Calu3 (cell line): Measurements from ENCODE around the gene MICAL1. TPM values are rescaled to one million over a fixed set of nuclear protein-coding genes. Genes with fewer than 3 reads are reported as not detected.

Source experiments
- BruUV-seq: library from RNA; stranded (reverse); fragments of 400-500 nt; replicated peaks from 2 replicates; lab custom pipeline; 2021; lab: Mats Ljungman, UMichigan
- CTCF ChIA-PET: fragments of 300-600 bp; sonication (Branson Sonifier 250); formaldehyde crosslinking; loops from one replicate; lab custom pipeline; 2022; ENCODE audit warnings: antibody characterized with exemption; lab: Charles Lee
- DNase-seq: peaks from one replicate; pipeline ENCODE4 v3.0.0; 2022
- H3K27ac Mint-ChIP-seq: one replicate; pipeline ENCODE4 v1.8.0; 2022; ENCODE audit warnings: mixed read lengths; ENCODE audit not compliant: unreplicated experiment
- H3K27me3 Mint-ChIP-seq: one replicate; pipeline ENCODE4 v1.8.0; 2022; ENCODE audit warnings: mixed read lengths; ENCODE audit not compliant: unreplicated experiment
- H3K36me3 Mint-ChIP-seq: one replicate; pipeline ENCODE4 v1.8.0; 2022; ENCODE audit warnings: mild to moderate bottlenecking, moderate library complexity, mixed read lengths; ENCODE audit not compliant: insufficient read depth, unreplicated experiment
- H3K4me1 Mint-ChIP-seq: one replicate; pipeline ENCODE4 v1.8.0; 2022; ENCODE audit warnings: mild to moderate bottlenecking, low read depth, mixed read lengths; ENCODE audit not compliant: unreplicated experiment
- H3K4me3 Mint-ChIP-seq: one replicate; pipeline ENCODE4 v1.8.0; 2022; ENCODE audit warnings: mild to moderate bottlenecking, low read depth, moderate library complexity, mixed read lengths; ENCODE audit not compliant: unreplicated experiment
- H3K9me3 Mint-ChIP-seq: one replicate; pipeline ENCODE4 v1.8.0; 2022; ENCODE audit warnings: low read depth, mixed read lengths; ENCODE audit not compliant: unreplicated experiment
- intact Hi-C: fragments of 100-400 bp; cut with micrococcal nuclease; formaldehyde crosslinking; loops from one replicate; pipeline ENCODE4 v1.10.0; 2022; ENCODE audit not compliant: unreplicated experiment
- total RNA-seq: library from RNA; stranded (reverse); gene quantifications from 2 replicates; pipeline ENCODE4 v1.2.3, GENCODE V29; 2022
- TF ChIP-seq, protein P1 (sequence below): fragments of 200-600 bp; IDR thresholded peaks from one replicate; pipeline ENCODE4 v1.8.0; 2022; ENCODE audit warnings: antibody characterized with exemption; ENCODE audit not compliant: unreplicated experiment

MICAL1 gene
- total RNA-seq, 1 experiment from 2014 or later, result 22.5 TPM

- Mint-ChIP-seq H3K9me3 (no peaks in the 10 kb centered on the region), H3K27me3 (no peaks in the 10 kb centered on the region), H3K27ac (no peak overlapping the region), H3K4me3 (no peak overlapping the region), H3K36me3 (peaks cover 56% of the 10 kb centered on the region), H3K4me1 (peaks cover 8% of the 10 kb centered on the region)
- no TSS peak for BruUV-seq
- TF ChIP-seq, protein P1, sequence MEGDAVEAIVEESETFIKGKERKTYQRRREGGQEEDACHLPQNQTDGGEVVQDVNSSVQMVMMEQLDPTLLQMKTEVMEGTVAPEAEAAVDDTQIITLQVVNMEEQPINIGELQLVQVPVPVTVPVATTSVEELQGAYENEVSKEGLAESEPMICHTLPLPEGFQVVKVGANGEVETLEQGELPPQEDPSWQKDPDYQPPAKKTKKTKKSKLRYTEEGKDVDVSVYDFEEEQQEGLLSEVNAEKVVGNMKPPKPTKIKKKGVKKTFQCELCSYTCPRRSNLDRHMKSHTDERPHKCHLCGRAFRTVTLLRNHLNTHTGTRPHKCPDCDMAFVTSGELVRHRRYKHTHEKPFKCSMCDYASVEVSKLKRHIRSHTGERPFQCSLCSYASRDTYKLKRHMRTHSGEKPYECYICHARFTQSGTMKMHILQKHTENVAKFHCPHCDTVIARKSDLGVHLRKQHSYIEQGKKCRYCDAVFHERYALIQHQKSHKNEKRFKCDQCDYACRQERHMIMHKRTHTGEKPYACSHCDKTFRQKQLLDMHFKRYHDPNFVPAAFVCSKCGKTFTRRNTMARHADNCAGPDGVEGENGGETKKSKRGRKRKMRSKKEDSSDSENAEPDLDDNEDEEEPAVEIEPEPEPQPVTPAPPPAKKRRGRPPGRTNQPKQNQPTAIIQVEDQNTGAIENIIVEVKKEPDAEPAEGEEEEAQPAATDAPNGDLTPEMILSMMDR, result no peak
- intact Hi-C loops, result no loop called here
- no peak for DNase-seq
- CTCF ChIA-PET, result no interaction called here
Measured at GRCh38 chr6:109469591-109470189, 14.1 kb upstream of the MICAL1 start.

DNA sequence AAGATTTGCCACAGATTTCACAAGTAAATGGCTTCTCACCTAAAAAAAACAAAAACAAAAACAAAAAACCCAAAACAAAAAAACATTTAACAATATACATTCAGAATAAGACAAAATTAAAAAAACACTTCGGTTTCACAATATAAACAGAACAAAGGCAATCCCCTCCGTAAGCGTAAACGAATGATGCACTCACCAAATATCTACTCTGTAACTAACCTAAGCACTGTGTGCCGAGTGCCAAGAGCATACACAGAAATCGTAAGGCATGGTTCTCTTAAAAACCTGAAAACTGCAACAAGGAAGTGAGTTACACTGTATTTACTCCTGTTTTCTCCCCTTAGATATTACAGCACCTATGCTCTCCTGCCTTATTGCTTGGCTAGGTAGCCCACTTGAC is 12.1 kb upstream of the MICAL1 start:
- CTCF ChIA-PET, result no interaction called here
- no peaks in the 10 kb centered on the region for H3K27me3 Mint-ChIP-seq
- H3K4me1 Mint-ChIP-seq, result peaks cover 8% of the 10 kb centered on the region
- H3K27ac Mint-ChIP-seq, result no peak overlapping the region
- H3K36me3 Mint-ChIP-seq, result peaks cover 42% of the 10 kb centered on the region
- BruUV-seq, result no TSS peak
- TF ChIP-seq, protein P1, result no peak
- no peak overlapping the region for H3K4me3 Mint-ChIP-seq
- no peak for DNase-seq
- no peaks in the 10 kb centered on the region for H3K9me3 Mint-ChIP-seq
- intact Hi-C loops, result no loop called here

DNA sequence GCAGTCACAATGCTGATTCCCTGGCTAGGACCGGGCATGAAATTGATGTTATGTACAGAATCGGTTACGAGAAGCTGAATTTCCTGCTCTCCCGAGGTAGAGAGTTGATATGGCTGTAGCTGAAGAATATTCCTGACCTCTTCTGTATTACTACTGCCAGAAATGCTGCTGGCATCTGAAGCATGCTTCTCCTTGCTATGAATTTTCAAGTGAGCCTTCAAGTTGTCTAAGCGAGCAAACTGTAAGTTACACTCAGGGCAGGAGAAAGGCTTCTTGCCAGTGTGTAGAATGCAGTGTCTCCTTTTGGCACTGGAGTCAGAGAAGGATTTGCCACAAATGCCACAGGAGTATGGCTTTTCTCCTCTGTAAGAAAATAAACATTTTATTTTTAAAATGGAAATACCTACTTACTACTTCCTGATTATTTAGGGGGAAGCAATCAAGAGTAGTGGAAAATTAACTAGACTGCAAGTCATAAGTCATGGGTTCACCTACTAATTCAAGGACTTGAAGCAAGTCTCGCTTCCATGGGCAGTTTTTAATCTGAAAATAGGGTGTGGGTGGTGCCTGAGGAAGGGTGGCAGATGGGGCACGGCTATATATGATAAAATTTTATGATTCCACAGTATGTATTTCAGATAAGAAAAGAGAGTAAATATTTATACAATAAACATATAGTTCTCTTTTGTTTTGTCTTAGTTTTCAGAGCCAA is 10.8 kb upstream of the MICAL1 start:
- H3K27ac Mint-ChIP-seq, result no peak overlapping the region
- H3K27me3 Mint-ChIP-seq, result no peaks in the 10 kb centered on the region
- H3K36me3 Mint-ChIP-seq, result peaks cover 45% of the 10 kb centered on the region
- TF ChIP-seq, protein P1, result no peak
- H3K4me1 Mint-ChIP-seq, result peaks cover 8% of the 10 kb centered on the region
- H3K9me3 Mint-ChIP-seq, result no peaks in the 10 kb centered on the region
- BruUV-seq, result no TSS peak
- CTCF ChIA-PET, result no interaction called here
- no peak for DNase-seq
- intact Hi-C loops, result no loop called here
- H3K4me3 Mint-ChIP-seq, result no peak overlapping the region

DNA sequence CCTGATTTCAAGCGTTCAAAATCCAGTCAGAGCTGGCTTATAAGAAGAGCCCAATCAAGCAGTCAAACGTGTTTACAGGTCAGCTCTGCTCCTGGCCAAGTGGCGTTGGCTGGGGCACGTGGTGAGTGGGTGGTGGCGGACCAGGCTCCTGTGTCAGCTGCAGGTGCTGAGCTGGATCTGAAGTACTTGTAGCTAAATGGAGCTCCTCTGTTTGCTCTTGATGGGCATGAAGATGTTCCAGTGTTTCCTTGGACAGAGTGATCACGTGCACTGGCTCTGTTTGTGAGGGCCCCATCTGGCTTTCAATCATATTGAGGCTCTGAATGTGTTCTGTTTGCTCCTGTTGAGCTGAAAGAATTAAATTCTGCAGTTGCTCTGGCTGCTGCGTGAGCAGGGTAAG is 10.2 kb upstream of the MICAL1 start:
- intact Hi-C loops, result no loop called here
- Mint-ChIP-seq H3K27me3 (no peaks in the 10 kb centered on the region), H3K27ac (no peak overlapping the region), H3K4me1 (peaks cover 8% of the 10 kb centered on the region), H3K4me3 (no peak overlapping the region), H3K9me3 (no peaks in the 10 kb centered on the region), H3K36me3 (peaks cover 45% of the 10 kb centered on the region)
- TF ChIP-seq, protein P1, result no peak
- BruUV-seq, result no TSS peak
- DNase-seq, result no peak
- CTCF ChIA-PET, result no interaction called here
